ENCODE measurements around the gene CPHXL.

The CPHXL gene

GRCh38 chr16:75742424-75743047, 16.2 kb upstream of the CPHXL start (continued):
- no peak for TF ChIP-seq PATZ1 (CRISPR knock-in tag; IDR thresholded peaks at IDR 0.05; ENCODE audit: borderline replicate concordance)
- TF ChIP-seq OSR1 (CRISPR knock-in tag; IDR thresholded peaks at IDR 0.05): no peak
- no peak for TF ChIP-seq CREB5 (CRISPR knock-in tag; IDR thresholded peaks at IDR 0.05; ENCODE audit: low read depth)
- TF ChIP-seq BACH2 (CRISPR knock-in tag; IDR thresholded peaks at IDR 0.05; ENCODE audit: borderline replicate concordance): no peak

- TF ChIP-seq ZFP3 (CRISPR knock-in tag; IDR thresholded peaks at IDR 0.05): no peak
- TF ChIP-seq ZNF565 (CRISPR knock-in tag; conservative IDR thresholded peaks at IDR 0.05; ENCODE audit: low read depth): no peak
- TF ChIP-seq PPARA (CRISPR knock-in tag; IDR thresholded peaks at IDR 0.05; ENCODE audit: borderline replicate concordance): no peak
- TF ChIP-seq TCF4 (CRISPR knock-in tag; IDR thresholded peaks at IDR 0.05; ENCODE audit: borderline replicate concordance): no peak
- no peak for TF ChIP-seq CREB5 (CRISPR knock-in tag; IDR thresholded peaks at IDR 0.05; ENCODE audit: low read depth)
- TF ChIP-seq RARB (CRISPR knock-in tag; IDR thresholded peaks at IDR 0.05): no peak
- no peak for TF ChIP-seq ISL1 (CRISPR knock-in tag; IDR thresholded peaks at IDR 0.05)
- no peak for TF ChIP-seq CSDC2 (CRISPR knock-in tag; IDR thresholded peaks at IDR 0.05)
- no peak for TF ChIP-seq SNAI2 (CRISPR knock-in tag; IDR thresholded peaks at IDR 0.05)
- no peak for TF ChIP-seq ZNF70 (CRISPR knock-in tag; IDR thresholded peaks at IDR 0.05)
- no peak for TF ChIP-seq ZC3H10 (CRISPR knock-in tag; IDR thresholded peaks at IDR 0.05)
- TF ChIP-seq BACH2 (CRISPR knock-in tag; IDR thresholded peaks at IDR 0.05; ENCODE audit: borderline replicate concordance): no peak
- TF ChIP-seq POU6F1 (CRISPR knock-in tag; IDR thresholded peaks at IDR 0.05; ENCODE audit: borderline replicate concordance, low read depth): no peak
- TF ChIP-seq ESRRG (CRISPR knock-in tag; IDR thresholded peaks at IDR 0.05): no peak
- no peak for TF ChIP-seq TOX (CRISPR knock-in tag; IDR thresholded peaks at IDR 0.05; ENCODE audit: borderline replicate concordance)
- TF ChIP-seq PATZ1 (CRISPR knock-in tag; IDR thresholded peaks at IDR 0.05; ENCODE audit: borderline replicate concordance): no peak
- no peak for ATAC-seq
Measured at GRCh38 chr16:75733305-75734211, 7.3 kb upstream of the CPHXL start.

- no peak for TF ChIP-seq GLIS3 (CRISPR knock-in tag; IDR thresholded peaks at IDR 0.05)
- TF ChIP-seq ZFP3 (CRISPR knock-in tag; IDR thresholded peaks at IDR 0.05): no peak
- no peak for TF ChIP-seq CREB5 (CRISPR knock-in tag; IDR thresholded peaks at IDR 0.05; ENCODE audit: low read depth)
- no peak for TF ChIP-seq ZC3H10 (CRISPR knock-in tag; IDR thresholded peaks at IDR 0.05)
- no peak for ATAC-seq
Measured at GRCh38 chr16:75732871-75733270, 6.6 kb upstream of the CPHXL start.
